ENCODE data around the gene GSTM2. TPM values are rescaled to one million over a fixed set of nuclear protein-coding genes. Genes with fewer than 3 reads are reported as not detected.

GSTM2 gene
- total and polyA plus RNA-seq, 4 donors, result 7.7 to 106 (median 39.6) TPM

GRCh38 chr1:109623601-109624161, 44.2 kb upstream of the GSTM2 start:
- no peak for TF ChIP-seq CTCF (IDR thresholded peaks at IDR 0.05; ENCODE audit: control extremely low read depth, extremely low read depth)
- 44 to 76% methylated on average over 11 of the region's 11 CpGs for WGBS, 2 donors
- ATAC-seq (ENCODE audit: insufficient read depth, low FRiP score) (no peak), DNase-seq (no peak)
- Histone ChIP-seq H3K9me3 (ENCODE audit: control insufficient read depth in 4 of 4, insufficient read depth in 3 of 4, low read length in 3 of 4) (no peaks in the 10 kb centered on the region), H3K27ac (ENCODE audit: low read depth in 1 of 2, low read length in 1 of 2) (no peak overlapping the region), H3K4me3 (no peak overlapping the region), H3K36me3 (ENCODE audit: control insufficient read depth in 4 of 4, insufficient read depth in 4 of 4, low read length in 4 of 4) (peaks cover 0 to 26% (median 8%) of the 10 kb centered on the region in 4 donors), H3K4me1 (ENCODE audit: control insufficient read depth in 5 of 5, insufficient read depth in 5 of 5, low read length in 5 of 5) (peaks cover 0 to 61% (median 19%) of the 10 kb centered on the region in 5 donors), H3K9ac (ENCODE audit: insufficient read depth in 1 of 2, low read length in 2 of 2) (no peak overlapping the region), H3K27me3 (ENCODE audit: control insufficient read depth in 3 of 3, insufficient read depth in 3 of 3, low read length in 2 of 3) (no peaks in the 10 kb centered on the region)

GRCh38 chr1:109624201-109625010, 43.5 kb upstream of the GSTM2 start:
- ATAC-seq (ENCODE audit: insufficient read depth, low FRiP score) (no peak), DNase-seq (no peak)
- no peak overlapping the region for H3K9ac ChIP-seq (ENCODE audit: insufficient read depth in 1 of 2, low read length in 2 of 2)

GRCh38 chr1:109625176-109625575, 42.7 kb upstream of the GSTM2 start:
- H3K4me3 ChIP-seq, result no peak overlapping the region
- H3K9me3 ChIP-seq (ENCODE audit: control insufficient read depth in 4 of 4, insufficient read depth in 3 of 4, low read length in 3 of 4), result no peaks in the 10 kb centered on the region
- ATAC-seq (ENCODE audit: insufficient read depth, low FRiP score) (no peak), DNase-seq (no peak)
- no peak for TF ChIP-seq CTCF (IDR thresholded peaks at IDR 0.05; ENCODE audit: control extremely low read depth, extremely low read depth)
- no peaks in the 10 kb centered on the region for H3K27me3 ChIP-seq (ENCODE audit: control insufficient read depth in 3 of 3, insufficient read depth in 3 of 3, low read length in 2 of 3)
- peaks cover 0 to 41% (median 15%) of the 10 kb centered on the region in 4 donors for H3K36me3 ChIP-seq (ENCODE audit: control insufficient read depth in 4 of 4, insufficient read depth in 4 of 4, low read length in 4 of 4)
- 87 to 94% methylated on average over 16 of the region's 16 CpGs for WGBS, 2 donors
- no peak overlapping the region for H3K9ac ChIP-seq (ENCODE audit: insufficient read depth in 1 of 2, low read length in 2 of 2)
- peaks cover 0 to 50% (median 16%) of the 10 kb centered on the region in 5 donors for H3K4me1 ChIP-seq (ENCODE audit: control insufficient read depth in 5 of 5, insufficient read depth in 5 of 5, low read length in 5 of 5)
- H3K27ac ChIP-seq (ENCODE audit: low read depth in 1 of 2, low read length in 1 of 2), result no peak overlapping the region

More at GRCh38 chr1:109624201-109625010, 43.5 kb upstream of the GSTM2 start:
- H3K9me3 ChIP-seq (ENCODE audit: control insufficient read depth in 4 of 4, insufficient read depth in 3 of 4, low read length in 3 of 4), result no peaks in the 10 kb centered on the region
- TF ChIP-seq CTCF (IDR thresholded peaks at IDR 0.05; ENCODE audit: control extremely low read depth, extremely low read depth), result no peak
- H3K27ac ChIP-seq (ENCODE audit: low read depth in 1 of 2, low read length in 1 of 2), result no peak overlapping the region
- H3K4me1 ChIP-seq (ENCODE audit: control insufficient read depth in 5 of 5, insufficient read depth in 5 of 5, low read length in 5 of 5), result peaks cover 0 to 56% (median 17%) of the 10 kb centered on the region in 5 donors
- H3K36me3 ChIP-seq (ENCODE audit: control insufficient read depth in 4 of 4, insufficient read depth in 4 of 4, low read length in 4 of 4), result peaks cover 0 to 33% (median 13%) of the 10 kb centered on the region in 4 donors
- 51 to 73% methylated on average over 17 of the region's 17 CpGs for WGBS, 2 donors
- no peaks in the 10 kb centered on the region for H3K27me3 ChIP-seq (ENCODE audit: control insufficient read depth in 3 of 3, insufficient read depth in 3 of 3, low read length in 2 of 3)
- no peak overlapping the region for H3K4me3 ChIP-seq
